Endothelial cell of umbilical vein (primary cell): Measurements from ENCODE around the gene FXYD7. TPM values are rescaled to one million over a fixed set of nuclear protein-coding genes. Genes with fewer than 3 reads are reported as not detected.
A peak's percentile ranks its signal among the peaks of the same experiment; 100 is the strongest.

Source experiments
- BruUV-seq: library from RNA; stranded (reverse); fragments of 400-500 nt; replicated peaks from 2 replicates; lab custom pipeline; 2021; lab: Mats Ljungman, UMichigan
- CTCF ChIA-PET: fragments of 300-600, 350-600 bp; sonication (Branson Sonifier 250); formaldehyde crosslinking; loops from one replicate; lab custom pipeline; 2021; ENCODE audit warnings: antibody characterized with exemption, inconsistent platforms; lab: Charles Lee
- POLR2A ChIA-PET: fragments of 300-600, 350-600 bp; sonication (Branson Sonifier 250); formaldehyde crosslinking; loops from one replicate; lab custom pipeline; 2021; ENCODE audit warnings: antibody characterized with exemption, inconsistent platforms; lab: Charles Lee
- DNase-seq: peaks from one replicate; pipeline ENCODE4 v3.0.0-alpha.2; 2011; ENCODE audit warnings: low read depth, low spot score
- FAIRE-seq: peaks from 2 replicates; lab custom pipeline; 2011; peaks lifted over from hg19 to GRCh38; lab: Jason Lieb, UNC
- H2AFZ ChIP-seq: 2 replicates; pipeline ENCODE4 v1.6.0; 2012; ENCODE audit warnings: low read depth, low read length, control low read depth, inconsistent platforms
- H3K27ac ChIP-seq: 2 replicates; pipeline ENCODE4 v1.5.1; 2011; ENCODE audit warnings: low read depth, mild to moderate bottlenecking, control low read depth, low read length, moderate library complexity; ENCODE audit not compliant: insufficient read depth
- H3K27me3 ChIP-seq, 2 experiments: 2 replicates each; pipeline versions ENCODE4 v1.6.0 to v1.6.1; 2011; ENCODE audit warnings: low read length in 2 of 2, mixed read lengths in 1 of 2; ENCODE audit not compliant: control insufficient read depth in 2 of 2, insufficient read depth in 2 of 2
- H3K36me3 ChIP-seq, 2 experiments: 2 replicates in 1 of 2; 3 replicates in 1 of 2; pipeline ENCODE4 v1.5.1; 2011; ENCODE audit warnings: low read length in 2 of 2, mild to moderate bottlenecking in 1 of 2, moderate library complexity in 1 of 2; ENCODE audit not compliant: control insufficient read depth in 2 of 2, insufficient read depth in 2 of 2; ENCODE audit errors: extremely low read depth in 1 of 2
- H3K4me1 ChIP-seq: 3 replicates; pipeline ENCODE4 v1.5.1; 2011; ENCODE audit warnings: mild to moderate bottlenecking, low read length; ENCODE audit not compliant: control insufficient read depth, insufficient read depth; ENCODE audit errors: extremely low read depth
- H3K4me2 ChIP-seq: 2 replicates; pipeline ENCODE4 v1.6.1; 2011; ENCODE audit warnings: low read length, control low read depth, mixed read lengths; ENCODE audit not compliant: insufficient read depth
- H3K4me3 ChIP-seq, 3 experiments: fragments of 200-600 bp in 1 of 3; sonication (generic), shearing (Covaris generic) in 1 of 3; replicated peaks in 1 of 3; 2 replicates each; pipeline ENCODE4 v1.5.1; 2011 to 2016; ENCODE audit warnings: control low read depth in 3 of 3, low read length in 3 of 3, mild to moderate bottlenecking in 2 of 3, inconsistent platforms in 1 of 3, low read depth in 1 of 3, moderate library complexity in 1 of 3; ENCODE audit not compliant: insufficient read depth in 1 of 3
- H3K79me2 ChIP-seq: 2 replicates; pipeline ENCODE4 v1.6.0; 2012; ENCODE audit warnings: low read length, inconsistent platforms; ENCODE audit not compliant: control insufficient read depth, insufficient read depth
- H3K9ac ChIP-seq: replicated peaks from 2 replicates; pipeline ENCODE3; 2011; ENCODE audit warnings: low read length, control low read depth; ENCODE audit not compliant: insufficient read depth; ENCODE audit errors: extremely low read depth
- H3K9me1 ChIP-seq: replicated peaks from 3 replicates; pipeline ENCODE4 v1.6.0; 2011; ENCODE audit warnings: mild to moderate bottlenecking, low read length; ENCODE audit not compliant: control insufficient read depth, insufficient read depth; ENCODE audit errors: extremely low read depth
- H3K9me3 ChIP-seq: replicated peaks from 2 replicates; pipeline ENCODE4 v1.5.1; 2012; ENCODE audit warnings: low read length, inconsistent platforms; ENCODE audit not compliant: control insufficient read depth, insufficient read depth
- H4K20me1 ChIP-seq: replicated peaks from 2 replicates; pipeline ENCODE3; 2011; ENCODE audit warnings: mild to moderate bottlenecking, low read length; ENCODE audit not compliant: control insufficient read depth, insufficient read depth; ENCODE audit errors: extremely low read depth
- CTCF ChIP-seq, 2 donors: IDR thresholded peaks; 1 replicate in 1 of 2; 2 replicates in 1 of 2; pipeline ENCODE4 v1.5.1; 2011; ENCODE audit warnings: low read length in 2 of 2, mild to moderate bottlenecking in 2 of 2, moderate library complexity in 2 of 2, control low read depth in 1 of 2, inconsistent platforms in 1 of 2, low read depth in 1 of 2; ENCODE audit not compliant: insufficient read depth in 1 of 2; ENCODE audit errors: extremely low read depth in 1 of 2
- FOS ChIP-seq: IDR thresholded peaks from 2 replicates; pipeline ENCODE4 v1.6.1; 2011; ENCODE audit warnings: mild to moderate bottlenecking, low read length, moderate library complexity, borderline replicate concordance; ENCODE audit not compliant: insufficient read depth
- JUN ChIP-seq: IDR thresholded peaks from 2 replicates; pipeline ENCODE4 v1.6.1; 2011; ENCODE audit warnings: borderline replicate concordance, low read depth; ENCODE audit not compliant: insufficient read length, insufficient read depth
- MAX ChIP-seq: IDR thresholded peaks from 2 replicates; pipeline ENCODE4 v1.6.1; 2011; ENCODE audit not compliant: insufficient read depth, insufficient read length
- MYC ChIP-seq: IDR thresholded peaks from one replicate; pipeline ENCODE4 v1.6.1; 2011; ENCODE audit warnings: mild to moderate bottlenecking, low read depth, low read length
- POLR2A ChIP-seq: IDR thresholded peaks from 2 replicates; pipeline ENCODE4 v1.6.1; 2012; ENCODE audit warnings: low read depth, mild to moderate bottlenecking, control low read depth, low read length
- POLR2AphosphoS5 ChIP-seq: IDR thresholded peaks from 2 replicates; pipeline ENCODE4 v1.6.1; 2012; ENCODE audit warnings: low read depth, mild to moderate bottlenecking, control low read depth, low read length, moderate library complexity; ENCODE audit not compliant: insufficient read depth
- dilution Hi-C: fragments of 300-500 bp; cut with MboI; formaldehyde crosslinking; loops from one replicate; pipeline ENCODE4 v1.15.0; 2019; ENCODE audit warnings: low sequenced_read_pairs; ENCODE audit not compliant: extremely low pct_ligation_motif_present
- intact Hi-C: fragments of 100-400 bp; cut with micrococcal nuclease; formaldehyde crosslinking; loops from one replicate; pipeline ENCODE4 v1.10.0; 2022
- polyA plus RNA-seq, 4 experiments: library from polyadenylated mRNA; depleted of rRNA in 3 of 4; stranded (reverse) in 3 of 4; unstranded in 1 of 4; fragments of >200 nt; gene quantifications; 2 replicates each; pipeline versions ENCODE4 v1.2.1 to v1.2.3, GENCODE V29; 2011 to 2012; ENCODE audit warnings: missing spikeins in 1 of 4
- total RNA-seq: library from RNA; stranded (reverse); gene quantifications from 2 replicates; pipeline ENCODE4 v1.2.3, GENCODE V29; 2021

FXYD7 gene
- total and polyA plus RNA-seq, 2 donors (not counting 3 experiments of a cell fraction or from before 2014, with no cell fraction given) = not detected

- Histone ChIP-seq H3K4me1 (peaks cover 20% of the 10 kb centered on the region), H3K4me2 (peak overlapping the region; percentile 78), H3K27ac (peak overlapping the region; percentile 95), H3K79me2 (peaks cover 32% of the 10 kb centered on the region), H4K20me1 (no peaks in the 10 kb centered on the region), H3K9me1 (no peaks in the 10 kb centered on the region), H3K27me3 (no peaks in the 10 kb centered on the region), H2AFZ (no peak overlapping the region), H3K9ac (no peak overlapping the region), H3K9me3 (no peaks in the 10 kb centered on the region), H3K4me3 (peak overlapping the region; percentile 78 to 98 (median 82)), H3K36me3 (peaks cover 16 to 17% of the 10 kb centered on the region in 2 experiments)
- TF ChIP-seq CTCF (IDR thresholded peaks at IDR 0.05; ENCODE audit: extremely low read depth in 1 of 2, insufficient read depth in 1 of 2, low read depth in 1 of 2, low read length in 2 of 2) (no peak), MAX (no peak), FOS (no peak), MYC (no peak), POLR2AphosphoS5 (no peak), POLR2A (no peak), JUN (no peak)
- CTCF ChIA-PET = no interaction called here
- intact Hi-C loops = loop anchor here (2.0 kb wide), 1 partner anchor 57 kb away; no protein-coding TSS in a partner anchor
- dilution Hi-C loops = no loop called here
- DNase-seq (no peak), FAIRE-seq (no peak)
- POLR2A ChIA-PET = no interaction called here
- BruUV-seq = no TSS peak
These were observed 13.1 kb downstream of the FXYD7 start for GRCh38 chr19:35155981-35156672.
